Large intestine (tissue), 3 donors: ENCODE measurements around the gene CD70. TPM values are rescaled to one million over a fixed set of nuclear protein-coding genes. Genes with fewer than 3 reads are reported as not detected.
"Not testable (repeated sequence)": the region's sequence is repeated elsewhere in the genome, so short reads cannot be mapped to it uniquely, and the experiment has no call there.

Experiments
- DNase-seq, 2 donors: peaks; one replicate each; pipeline versions ENCODE4 v3.0.0 to v3.0.0-alpha.2; 2013
- H3K27ac ChIP-seq: one replicate; pipeline ENCODE4 v1.5.1; 2013; ENCODE audit warnings: low read length
- H3K27me3 ChIP-seq: 2 replicates; pipeline ENCODE4 v1.6.1; 2013; ENCODE audit warnings: low read length; ENCODE audit not compliant: control insufficient read depth, insufficient read depth
- H3K36me3 ChIP-seq: 2 replicates; pipeline ENCODE4 v1.6.1; 2013; ENCODE audit warnings: low read length; ENCODE audit not compliant: control insufficient read depth, insufficient read depth
- H3K4me1 ChIP-seq: one replicate; pipeline ENCODE4 v1.6.1; 2013; ENCODE audit warnings: low read length; ENCODE audit not compliant: control insufficient read depth, insufficient read depth
- H3K4me3 ChIP-seq: one replicate; pipeline ENCODE4 v1.5.1; 2013; ENCODE audit warnings: low read length
- H3K9me3 ChIP-seq: one replicate; pipeline ENCODE4 v1.6.1; 2013; ENCODE audit warnings: mild to moderate bottlenecking, low read depth, low read length, moderate library complexity; ENCODE audit not compliant: control insufficient read depth
- WGBS: methylation state at CpG from one replicate; pipeline ENCODE4 v1.1.5; 2013; ENCODE audit warnings: low lambda C conversion rate; ENCODE audit not compliant: insufficient coverage; 5-methylcytosine and 5-hydroxymethylcytosine counted together
- polyA plus RNA-seq: library from polyadenylated mRNA; unstranded; fragments of 120-200 nt; gene quantifications from one replicate; pipeline ENCODE4 v1.2.1, GENCODE V29; 2013

Gene CD70
- polyA plus RNA-seq, 1 donor: not detected

DNA sequence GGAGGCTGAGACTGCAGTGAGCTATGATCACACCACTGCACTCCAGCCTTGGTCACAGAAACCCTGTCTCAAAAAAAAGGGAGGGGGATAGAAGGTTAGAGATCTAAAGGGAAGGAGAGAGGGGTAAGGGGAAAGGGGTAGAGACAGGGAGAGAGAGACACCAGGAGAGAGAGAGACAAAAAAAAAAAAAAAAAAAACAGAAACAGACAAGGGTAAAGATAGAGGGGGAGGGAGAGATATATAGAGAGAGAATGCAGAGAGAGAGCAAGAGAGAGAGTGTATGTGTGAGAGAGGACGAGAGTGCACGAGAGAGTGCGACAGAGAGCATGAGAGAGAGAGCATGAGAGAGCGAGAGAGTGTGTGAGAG is 4.2 kb downstream of the CD70 start:
- Histone ChIP-seq H3K27me3 (peaks cover 59% of the 10 kb centered on the region), H3K36me3 (no peaks in the 10 kb centered on the region), H3K4me1 (no peaks in the 10 kb centered on the region), H3K27ac (no peak overlapping the region), H3K4me3 (no peak overlapping the region), H3K9me3 (no peaks in the 10 kb centered on the region)
- WGBS: 2% methylated on average over 4 of the region's 4 CpGs
- no peak for DNase-seq

DNA sequence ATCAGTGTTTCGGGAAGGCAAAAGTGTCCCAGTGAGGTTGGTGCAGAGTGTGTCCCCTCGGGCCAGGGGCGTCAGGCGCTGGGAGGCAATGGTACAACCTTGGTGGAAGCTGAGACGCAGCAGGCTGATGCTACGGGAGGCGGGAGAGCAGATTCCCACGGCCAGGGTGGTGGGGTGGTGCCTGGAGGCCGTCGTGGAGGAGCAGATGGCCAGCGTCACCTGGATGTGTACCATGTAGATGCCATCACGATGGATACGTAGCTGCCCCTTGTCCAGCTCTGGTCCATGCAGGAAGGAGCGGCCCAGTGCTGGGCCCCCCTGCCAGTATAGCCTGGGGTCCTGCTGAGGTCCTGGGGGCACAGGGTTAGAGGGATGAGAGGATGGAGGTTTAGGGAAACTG is 4.9 kb downstream of the CD70 start:
- H3K27me3 ChIP-seq: peaks cover 53% of the 10 kb centered on the region
- DNase-seq: no peak
- no peaks in the 10 kb centered on the region for H3K9me3 ChIP-seq
- H3K36me3 ChIP-seq: no peaks in the 10 kb centered on the region
- no peak overlapping the region for H3K4me3 ChIP-seq
- H3K27ac ChIP-seq: no peak overlapping the region
- H3K4me1 ChIP-seq: no peaks in the 10 kb centered on the region
- WGBS: no CpG with 5 or more reads among the region's 14 CpGs

DNA sequence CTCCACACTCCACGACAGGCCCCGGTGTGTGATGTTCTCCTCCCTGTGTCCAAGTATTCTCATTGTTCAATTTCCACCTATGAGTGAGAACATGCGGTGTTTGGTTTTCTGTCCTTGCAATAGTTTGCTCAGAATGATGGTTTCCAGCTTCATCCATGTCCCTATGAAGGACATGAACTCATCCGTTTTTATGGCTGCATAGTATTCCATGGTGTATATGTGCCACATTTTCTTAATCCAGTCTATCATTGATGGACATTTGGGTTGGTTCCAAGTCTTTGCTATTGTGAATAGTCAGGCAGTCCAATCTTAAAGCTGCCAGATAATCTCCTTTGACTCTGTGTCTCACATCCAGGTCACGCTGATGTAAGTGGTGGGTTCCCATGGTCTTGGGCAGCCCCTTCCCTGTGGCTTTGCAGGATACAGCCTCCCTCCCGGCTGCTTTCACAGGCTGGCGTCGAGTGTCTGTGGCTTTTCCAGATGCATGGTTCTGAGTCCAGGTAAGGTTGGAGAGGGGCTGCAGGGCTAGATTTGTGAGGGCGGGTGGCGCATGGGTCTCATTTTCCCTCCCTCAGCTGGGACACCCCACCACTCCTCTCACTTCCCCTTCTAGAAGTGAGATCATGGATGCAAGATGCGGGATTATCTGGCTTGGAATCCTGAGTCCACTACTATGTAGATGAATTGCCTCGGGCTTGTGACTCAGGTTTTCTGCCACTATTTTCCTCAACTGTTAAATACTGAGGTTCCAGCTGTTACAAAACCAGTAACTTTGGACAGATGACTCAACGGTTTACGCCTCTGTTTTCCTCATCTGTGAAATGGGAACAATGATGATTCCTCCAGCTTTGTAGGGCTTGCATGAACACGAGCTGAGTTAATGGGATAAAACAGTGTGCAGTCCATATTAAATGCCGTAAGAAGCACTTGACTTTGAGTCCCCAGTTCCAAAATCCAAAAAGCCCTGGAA is 8.2 kb downstream of the CD70 start:
- H3K27me3 ChIP-seq: peaks cover 20% of the 10 kb centered on the region
- H3K4me3 ChIP-seq, H3K4me1 ChIP-seq, H3K36me3 ChIP-seq, H3K9me3 ChIP-seq, H3K27ac ChIP-seq, DNase-seq: not testable (repeated sequence)
- no CpG with 5 or more reads among the region's 16 CpGs for WGBS

DNA sequence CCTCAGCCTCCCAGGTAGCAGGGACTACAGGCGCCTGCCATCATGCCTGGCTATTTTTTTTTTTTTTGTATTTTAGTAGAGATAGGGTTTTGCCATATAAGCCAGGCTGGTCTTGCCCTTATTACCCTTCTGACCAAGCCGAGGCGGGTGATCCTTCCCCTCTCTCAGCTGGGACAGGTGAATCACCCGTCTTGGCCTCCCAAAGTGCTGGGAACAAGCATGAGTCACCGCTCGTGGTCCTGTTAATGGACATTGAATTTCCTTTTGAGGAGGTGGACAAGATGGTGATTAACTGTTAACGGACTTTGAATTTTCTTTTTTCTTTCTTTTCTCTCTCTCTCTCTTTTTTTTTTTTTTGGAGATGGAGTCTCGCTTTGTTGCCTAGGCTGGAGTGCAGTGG is 10.6 kb downstream of the CD70 start:
- H3K9me3 ChIP-seq: no peaks in the 10 kb centered on the region
- H3K27ac ChIP-seq: no peak overlapping the region
- no peaks in the 10 kb centered on the region for H3K27me3 ChIP-seq
- H3K36me3 ChIP-seq: no peaks in the 10 kb centered on the region
- H3K4me1 ChIP-seq: no peaks in the 10 kb centered on the region
- H3K4me3 ChIP-seq: no peak overlapping the region
- WGBS: 100% methylated on average over 2 of the region's 8 CpGs
- no peak for DNase-seq

DNA sequence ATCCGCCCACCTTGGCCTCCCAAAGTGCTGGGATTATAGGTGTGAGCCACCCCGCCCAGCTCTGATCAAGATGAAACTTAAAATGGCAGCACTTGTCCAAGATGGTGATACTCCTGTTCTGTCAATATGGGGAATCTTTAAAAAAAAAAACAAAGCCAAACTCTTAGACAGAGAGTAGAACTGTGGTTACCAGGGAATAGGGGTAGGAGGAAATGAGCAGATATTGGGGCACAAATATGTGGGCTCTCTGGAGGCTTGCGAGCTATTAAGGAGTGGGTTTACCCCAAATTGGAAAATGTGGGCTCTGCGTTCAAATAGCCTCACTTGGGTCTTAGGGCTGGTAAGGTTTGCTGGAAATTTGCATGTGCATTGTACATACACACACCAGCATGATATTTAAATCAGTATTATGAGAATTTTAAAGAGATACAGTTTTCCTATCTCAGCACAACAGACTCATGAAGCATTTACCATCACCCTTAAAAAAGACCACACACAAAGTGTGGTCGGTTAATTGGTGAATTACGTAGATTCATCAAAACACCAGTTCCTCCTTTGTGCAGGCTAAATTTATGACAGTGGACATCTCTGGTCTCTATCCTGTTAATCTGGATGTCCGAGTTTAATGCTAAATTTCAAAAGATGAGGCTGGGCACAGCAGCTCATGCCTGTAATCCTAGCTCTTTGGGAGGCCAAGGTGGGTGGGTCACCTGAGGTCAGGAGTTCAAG is 11.3 kb downstream of the CD70 start:
- Histone ChIP-seq H3K27me3 (no peaks in the 10 kb centered on the region), H3K36me3 (no peaks in the 10 kb centered on the region), H3K4me3 (no peak overlapping the region), H3K27ac (no peak overlapping the region), H3K4me1 (no peaks in the 10 kb centered on the region), H3K9me3 (no peaks in the 10 kb centered on the region)
- WGBS: no CpG with 5 or more reads among the region's 7 CpGs
- no peak for DNase-seq

DNA sequence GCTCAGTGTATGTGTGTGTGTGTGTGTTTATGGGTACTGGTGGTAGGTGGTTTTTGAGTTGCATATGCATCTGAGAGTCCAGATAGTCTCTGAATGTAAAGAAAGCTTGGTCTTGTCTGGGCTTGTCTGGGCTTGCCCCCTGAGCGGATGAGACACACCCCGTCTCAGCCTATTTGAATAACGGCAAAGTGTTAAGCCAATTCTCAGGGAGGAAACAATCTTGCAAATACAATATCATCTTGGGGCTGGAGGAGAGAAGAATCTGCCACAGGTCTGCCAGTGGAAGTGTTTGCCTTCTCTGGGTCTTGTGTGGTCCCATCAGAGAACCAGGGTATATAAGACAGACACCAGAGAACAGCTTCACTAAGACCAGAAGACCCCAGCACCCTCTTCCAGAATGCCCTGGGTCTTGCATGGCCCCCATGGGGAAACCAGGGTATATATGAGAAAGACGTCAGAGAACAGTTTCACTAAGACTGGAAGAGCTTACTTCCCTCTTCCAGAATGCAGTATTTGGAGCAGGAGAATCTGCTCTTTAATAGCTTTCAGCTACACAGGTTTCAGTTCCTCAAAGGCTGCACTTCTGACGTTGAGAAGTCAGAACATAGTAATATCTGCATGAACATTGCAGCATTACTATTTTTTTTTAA is 13.3 kb downstream of the CD70 start:
- no peak overlapping the region for H3K27ac ChIP-seq
- WGBS: no CpG with 5 or more reads among the region's 5 CpGs
- DNase-seq: no peak

DNA sequence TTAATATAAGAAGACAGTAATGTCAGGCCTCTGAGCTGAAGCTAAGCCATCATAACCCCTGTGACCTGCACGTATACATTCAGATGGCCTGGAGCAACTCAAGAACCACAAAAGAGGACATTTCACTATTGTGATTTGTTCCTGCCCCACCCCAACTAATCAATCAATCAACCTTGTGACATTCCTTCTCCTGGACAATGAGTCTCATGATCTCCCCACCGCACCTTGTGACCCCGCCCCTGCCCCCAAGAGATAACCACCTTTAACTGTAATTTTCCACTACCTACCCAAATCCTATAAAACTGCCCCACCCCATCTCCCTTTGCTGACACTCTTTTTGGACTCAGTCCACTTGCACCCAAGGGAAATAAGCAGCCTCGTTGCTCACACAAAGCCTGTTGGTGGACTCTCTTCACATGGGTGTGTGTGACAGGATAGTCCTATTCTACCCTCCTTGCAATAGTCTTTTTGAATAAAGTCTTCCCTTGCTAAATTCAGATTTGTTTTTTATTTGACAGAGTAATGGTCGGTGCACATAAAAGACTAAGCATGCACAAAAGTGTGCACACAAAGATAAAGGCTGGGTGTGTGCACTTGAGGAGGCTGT is 14.0 kb downstream of the CD70 start:
- Histone ChIP-seq H3K9me3 (no peaks in the 10 kb centered on the region), H3K4me3 (no peak overlapping the region), H3K27me3 (no peaks in the 10 kb centered on the region), H3K36me3 (no peaks in the 10 kb centered on the region), H3K27ac (no peak overlapping the region), H3K4me1 (no peaks in the 10 kb centered on the region)
- DNase-seq: no peak
- WGBS: 49% methylated on average over 3 of the region's 5 CpGs

More for the DNA sequence above, 13.3 kb downstream of the CD70 start:
- Histone ChIP-seq H3K4me1 (no peaks in the 10 kb centered on the region), H3K27me3 (no peaks in the 10 kb centered on the region), H3K9me3 (no peaks in the 10 kb centered on the region), H3K4me3 (no peak overlapping the region), H3K36me3 (no peaks in the 10 kb centered on the region)

DNA sequence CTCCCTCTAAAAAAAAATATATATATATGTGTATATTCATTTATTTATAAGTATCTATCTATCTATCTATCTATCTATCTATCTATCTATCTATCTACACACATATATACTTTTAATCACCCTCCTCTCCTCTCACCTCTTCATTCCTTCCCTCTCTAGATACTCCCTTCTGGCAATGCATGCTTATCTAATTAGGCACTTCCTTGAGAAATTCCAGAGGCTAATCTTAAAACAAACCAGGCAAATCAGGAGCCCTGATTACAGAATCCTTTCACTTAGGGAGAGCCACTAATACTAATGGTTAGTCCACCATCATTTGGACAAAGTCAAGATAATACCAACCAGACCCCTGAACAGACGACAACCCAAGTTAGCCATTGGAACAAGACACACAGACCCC is 17.6 kb downstream of the CD70 start:
- Histone ChIP-seq H3K27me3 (no peaks in the 10 kb centered on the region), H3K9me3 (no peaks in the 10 kb centered on the region), H3K27ac (no peak overlapping the region), H3K4me1 (no peaks in the 10 kb centered on the region), H3K4me3 (no peak overlapping the region), H3K36me3 (no peaks in the 10 kb centered on the region)
- no peak for DNase-seq
- WGBS: no CpG with 5 or more reads among the region's 1 CpG

DNA sequence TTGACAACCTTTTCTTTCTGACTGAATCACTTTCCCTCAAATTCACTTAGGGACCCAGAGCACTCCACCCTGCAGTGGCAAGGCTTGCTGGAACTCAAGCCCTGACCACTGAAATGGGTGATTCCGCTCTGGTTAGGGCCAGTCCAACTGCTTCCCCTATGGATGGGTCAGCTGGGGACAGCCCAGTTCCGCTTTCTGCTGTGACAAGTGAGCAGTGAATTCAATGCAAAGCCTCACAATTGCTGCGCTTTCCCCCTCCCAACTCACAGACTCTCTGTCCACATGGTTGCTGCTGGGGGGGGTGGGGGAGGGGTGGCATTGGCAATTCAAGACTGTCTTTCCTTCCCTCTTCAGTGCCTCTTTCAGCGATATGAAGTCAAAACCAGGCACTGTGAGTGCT is 18.7 kb downstream of the CD70 start:
- H3K27me3 ChIP-seq: no peaks in the 10 kb centered on the region
- no peak overlapping the region for H3K27ac ChIP-seq
- H3K9me3 ChIP-seq: no peaks in the 10 kb centered on the region
- H3K4me1 ChIP-seq: no peaks in the 10 kb centered on the region
- H3K36me3 ChIP-seq: no peaks in the 10 kb centered on the region
- no CpG with 5 or more reads among the region's 4 CpGs for WGBS
- H3K4me3 ChIP-seq: no peak overlapping the region
- DNase-seq: no peak

DNA sequence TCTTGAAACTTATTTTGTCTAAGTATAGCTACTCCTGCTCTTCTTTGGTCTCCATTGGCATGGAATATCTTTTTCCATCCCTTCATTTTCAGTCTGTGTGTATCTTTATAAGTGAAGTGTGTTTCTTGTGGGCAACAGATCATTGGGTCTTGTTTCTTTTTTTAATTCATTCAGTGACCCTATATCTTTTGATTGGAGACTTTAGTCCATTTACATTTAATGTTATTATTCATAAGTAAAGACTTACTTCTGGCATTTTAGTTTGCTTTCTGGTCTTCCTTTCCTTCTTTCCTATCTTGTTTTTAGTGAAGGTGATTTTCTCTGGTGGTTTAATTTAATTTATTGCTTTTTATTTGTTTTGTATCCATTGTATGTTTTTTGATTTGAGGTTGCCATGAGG is 19.8 kb downstream of the CD70 start:
- H3K36me3 ChIP-seq: no peaks in the 10 kb centered on the region
- H3K4me1 ChIP-seq: no peaks in the 10 kb centered on the region
- no peak overlapping the region for H3K27ac ChIP-seq
- no peaks in the 10 kb centered on the region for H3K9me3 ChIP-seq
- no peak overlapping the region for H3K4me3 ChIP-seq
- no peaks in the 10 kb centered on the region for H3K27me3 ChIP-seq
- DNase-seq: no peak
